ENCODE data around the gene DIP2A. TPM values are rescaled to one million over a fixed set of nuclear protein-coding genes. Genes with fewer than 3 reads are reported as not detected.
A peak's percentile ranks its signal among the peaks of the same experiment; 100 is the strongest.

DIP2A gene
- total and polyA plus RNA-seq, 2 experiments from 2014 or later = 18.5 to 36.3 TPM

DNA sequence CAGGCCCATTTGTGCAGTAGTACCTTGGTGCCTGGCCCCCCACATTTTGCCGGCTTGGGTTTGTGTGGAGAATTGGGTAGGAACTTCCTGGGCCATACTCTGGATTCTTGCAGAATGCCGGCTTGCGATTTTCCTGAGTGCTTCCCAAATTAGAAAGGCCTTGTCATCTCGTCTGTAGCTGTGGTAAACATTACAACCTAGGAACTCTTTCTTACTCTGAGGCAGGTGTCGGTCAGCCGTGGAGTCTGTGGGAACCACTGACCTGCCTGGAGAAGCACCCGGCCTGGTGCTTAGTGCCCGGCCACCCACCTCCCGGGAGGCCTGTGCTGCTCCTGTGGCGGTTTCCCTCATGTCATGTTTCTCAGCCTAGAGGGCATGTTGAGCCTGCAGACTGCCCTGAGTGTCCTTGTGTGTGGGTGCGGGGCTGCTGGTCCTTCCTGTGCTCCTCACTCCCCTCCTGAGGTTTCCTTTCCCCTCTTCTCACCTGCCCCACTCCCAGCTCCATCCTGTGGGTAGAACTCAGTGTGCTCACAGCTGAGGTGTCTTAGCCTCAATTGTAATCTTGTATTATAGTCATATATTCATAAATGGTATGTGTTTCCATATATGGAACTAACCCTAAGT, 81.5 kb downstream of the DIP2A start:
- no peak for DNase-seq (ENCODE audit: low spot score)
- Histone ChIP-seq H3K36me3 (ENCODE audit: insufficient read depth) (peaks cover 6% of the 10 kb centered on the region; the same call in 1 of the 2 replicates), H3K4me3 (no peak overlapping the region), H3K4me1 (ENCODE audit: insufficient read depth) (no peaks in the 10 kb centered on the region), H3K27ac (ENCODE audit: low read depth) (no peak overlapping the region), H3F3A (replicated peaks; ENCODE audit: low read depth) (0 out of 2 replicates have a peak, but pooled peaks cover 2% of the 10 kb centered on the region), H4K20me1 (replicated peaks; ENCODE audit: insufficient read depth) (no peaks in the 10 kb centered on the region; the same call in 1 of the 2 replicates), H3K27me3 (ENCODE audit: insufficient read depth) (no peaks in the 10 kb centered on the region), H3K79me2 (replicated peaks; ENCODE audit: insufficient read depth) (no peaks in the 10 kb centered on the region), H3K4me2 (no peak overlapping the region), H2AFZ (no peak overlapping the region), H3K9me2 (ENCODE audit: insufficient read depth) (no peaks in the 10 kb centered on the region)
- Mint-ChIP-seq H3K9me3 (no peaks in the 10 kb centered on the region), H3K4me1 (no peaks in the 10 kb centered on the region), H3K27me3 (ENCODE audit: insufficient read depth, low read depth, poor library complexity) (peaks cover 3% of the 10 kb centered on the region), H3K27ac (no peak overlapping the region; the same call in 1 of the 2 replicates), H3K36me3 (ENCODE audit: low read depth) (peaks cover 25% of the 10 kb centered on the region), H3K4me3 (no peak overlapping the region)
- no peak for TF ChIP-seq CTCF (conservative IDR thresholded peaks at IDR 0.05; ENCODE audit: low read depth in 2 of 2)
- no peak for TF ChIP-seq POLR2AphosphoS5 (IDR thresholded peaks at IDR 0.05; ENCODE audit: low read depth)
- TF ChIP-seq ZNF114 (CRISPR knock-in tag; IDR thresholded peaks at IDR 0.05) = no peak
- TF ChIP-seq ZNF331 (CRISPR knock-in tag; IDR thresholded peaks at IDR 0.05; ENCODE audit: low read depth) = no peak
- TF ChIP-seq EZH2phosphoT487 (IDR thresholded peaks at IDR 0.05; ENCODE audit: unreplicated experiment) = no peak
- TF ChIP-seq, protein P1, sequence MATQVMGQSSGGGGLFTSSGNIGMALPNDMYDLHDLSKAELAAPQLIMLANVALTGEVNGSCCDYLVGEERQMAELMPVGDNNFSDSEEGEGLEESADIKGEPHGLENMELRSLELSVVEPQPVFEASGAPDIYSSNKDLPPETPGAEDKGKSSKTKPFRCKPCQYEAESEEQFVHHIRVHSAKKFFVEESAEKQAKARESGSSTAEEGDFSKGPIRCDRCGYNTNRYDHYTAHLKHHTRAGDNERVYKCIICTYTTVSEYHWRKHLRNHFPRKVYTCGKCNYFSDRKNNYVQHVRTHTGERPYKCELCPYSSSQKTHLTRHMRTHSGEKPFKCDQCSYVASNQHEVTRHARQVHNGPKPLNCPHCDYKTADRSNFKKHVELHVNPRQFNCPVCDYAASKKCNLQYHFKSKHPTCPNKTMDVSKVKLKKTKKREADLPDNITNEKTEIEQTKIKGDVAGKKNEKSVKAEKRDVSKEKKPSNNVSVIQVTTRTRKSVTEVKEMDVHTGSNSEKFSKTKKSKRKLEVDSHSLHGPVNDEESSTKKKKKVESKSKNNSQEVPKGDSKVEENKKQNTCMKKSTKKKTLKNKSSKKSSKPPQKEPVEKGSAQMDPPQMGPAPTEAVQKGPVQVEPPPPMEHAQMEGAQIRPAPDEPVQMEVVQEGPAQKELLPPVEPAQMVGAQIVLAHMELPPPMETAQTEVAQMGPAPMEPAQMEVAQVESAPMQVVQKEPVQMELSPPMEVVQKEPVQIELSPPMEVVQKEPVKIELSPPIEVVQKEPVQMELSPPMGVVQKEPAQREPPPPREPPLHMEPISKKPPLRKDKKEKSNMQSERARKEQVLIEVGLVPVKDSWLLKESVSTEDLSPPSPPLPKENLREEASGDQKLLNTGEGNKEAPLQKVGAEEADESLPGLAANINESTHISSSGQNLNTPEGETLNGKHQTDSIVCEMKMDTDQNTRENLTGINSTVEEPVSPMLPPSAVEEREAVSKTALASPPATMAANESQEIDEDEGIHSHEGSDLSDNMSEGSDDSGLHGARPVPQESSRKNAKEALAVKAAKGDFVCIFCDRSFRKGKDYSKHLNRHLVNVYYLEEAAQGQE (IDR thresholded peaks at IDR 0.05; ENCODE audit: unreplicated experiment) = no peak
- no peak for ATAC-seq

- TF ChIP-seq CTCF (conservative IDR thresholded peaks at IDR 0.05; ENCODE audit: low read depth in 2 of 2) (0 out of 4 replicates have a peak, but pooled peaks of 1 of the 2 experiments have one; percentile 3), EZH2phosphoT487 (IDR thresholded peaks at IDR 0.05; ENCODE audit: unreplicated experiment) (no peak)
- TF ChIP-seq, protein P1 (IDR thresholded peaks at IDR 0.05; ENCODE audit: unreplicated experiment) = no peak
- H3K27ac Mint-ChIP-seq = no peak overlapping the region
- H3K27me3 Mint-ChIP-seq (ENCODE audit: insufficient read depth, low read depth, poor library complexity) = peaks cover 3% of the 10 kb centered on the region
- no peaks in the 10 kb centered on the region for H4K20me1 ChIP-seq (replicated peaks; ENCODE audit: insufficient read depth)
- no peaks in the 10 kb centered on the region for H3K79me2 ChIP-seq (replicated peaks; ENCODE audit: insufficient read depth)
- no peaks in the 10 kb centered on the region for H3K9me2 ChIP-seq (ENCODE audit: insufficient read depth)
- no peaks in the 10 kb centered on the region for H3K27me3 ChIP-seq (ENCODE audit: insufficient read depth)
- peaks cover 6% of the 10 kb centered on the region; the same call in 1 of the 2 replicates for H3K36me3 ChIP-seq (ENCODE audit: insufficient read depth)
- H3K4me1 ChIP-seq (ENCODE audit: insufficient read depth) = no peaks in the 10 kb centered on the region
- H3K4me2 ChIP-seq = no peak overlapping the region
- no peaks in the 10 kb centered on the region for H3K9me3 Mint-ChIP-seq
- ATAC-seq = no peak
- no peak overlapping the region for H2AFZ ChIP-seq
- H3K27ac ChIP-seq (ENCODE audit: low read depth) = no peak overlapping the region
- DNase-seq (ENCODE audit: low spot score) = no peak
- H3K4me1 Mint-ChIP-seq = no peaks in the 10 kb centered on the region
- no peak overlapping the region for H3K4me3 ChIP-seq
- H3K4me3 Mint-ChIP-seq = no peak overlapping the region
- H3K36me3 Mint-ChIP-seq (ENCODE audit: low read depth) = peaks cover 31% of the 10 kb centered on the region
- 0 out of 2 replicates have a peak, but pooled peaks cover 2% of the 10 kb centered on the region for H3F3A ChIP-seq (replicated peaks; ENCODE audit: low read depth)
These were observed 84.0 kb downstream of the DIP2A start for GRCh38 chr21:46542588-46543124.

Measured in GM23338 (cell line).